ENCODE data around the gene PNPO.
A peak's percentile ranks its signal among the peaks of the same experiment; 100 is the strongest.
"Not testable (repeated sequence)": the region's sequence is repeated elsewhere in the genome, so short reads cannot be mapped to it uniquely, and the experiment has no call there.

Gene PNPO

GRCh38 chr17:47980541-47980940, 39.2 kb downstream of the PNPO start:
- DNase-seq: no peak

GRCh38 chr17:47981462-47981861, 40.1 kb downstream of the PNPO start:
- DNase-seq: no peak

GRCh38 chr17:47982091-47982617, 40.8 kb downstream of the PNPO start:
- DNase-seq: no peak

- no peak for DNase-seq
Measured at GRCh38 chr17:47982645-47983390, 41.4 kb downstream of the PNPO start.

- DNase-seq: no peak
Measured at GRCh38 chr17:47983492-47984223, 42.3 kb downstream of the PNPO start.

GRCh38 chr17:47986520-47986919, 45.1 kb downstream of the PNPO start:
- no peak for DNase-seq

GRCh38 chr17:47987240-47987835, 46.0 kb downstream of the PNPO start:
- peak; percentile 29 for DNase-seq

- DNase-seq: not testable (repeated sequence)
Measured at GRCh38 chr17:47988445-47988844, 47.1 kb downstream of the PNPO start.

- DNase-seq: no peak
Measured at GRCh38 chr17:47989159-47989558, 47.8 kb downstream of the PNPO start.

- DNase-seq: no peak
Measured at GRCh38 chr17:47989700-47990099, 48.3 kb downstream of the PNPO start.

GRCh38 chr17:47990962-47991731, 49.8 kb downstream of the PNPO start:
- no peak for DNase-seq

- DNase-seq: no peak
Measured at GRCh38 chr17:47992216-47992615, 50.8 kb downstream of the PNPO start.

GRCh38 chr17:47993031-47993564, 51.7 kb downstream of the PNPO start:
- DNase-seq: no peak

GRCh38 chr17:47993964-47994363, 52.6 kb downstream of the PNPO start:
- no peak for DNase-seq

GRCh38 chr17:47994724-47995123, 53.4 kb downstream of the PNPO start:
- no peak for DNase-seq

- no peak for DNase-seq
Measured at GRCh38 chr17:47995241-47995935, 54.0 kb downstream of the PNPO start.

- DNase-seq: no peak
Measured at GRCh38 chr17:47996201-47996600, 54.8 kb downstream of the PNPO start.

GRCh38 chr17:47997586-47997985, 56.2 kb downstream of the PNPO start:
- no peak for DNase-seq

GRCh38 chr17:47998044-47998443, 56.7 kb downstream of the PNPO start:
- DNase-seq: no peak

Measured in fibroblast of skin of right quadriceps (primary cell).